GM18508 (cell line): ENCODE results near the gene STK32C.

Source experiments
- ATAC-seq: cut with Tn5 transposase; IDR thresholded peaks from one replicate; pipeline ENCODE4 v1.9.1; 2021; ENCODE audit warnings: moderate number of reproducible peaks; ENCODE audit not compliant: insufficient read depth, unreplicated experiment

The STK32C gene

GRCh38 chr10:132289439-132289838 lies 18.3 kb downstream of the STK32C start:
- no peak for ATAC-seq

GRCh38 chr10:132283604-132284382 lies 24.0 kb downstream of the STK32C start:
- no peak for ATAC-seq

- no peak for ATAC-seq
Measured at GRCh38 chr10:132282667-132283603, 24.8 kb downstream of the STK32C start.

GRCh38 chr10:132281915-132282666 lies 25.7 kb downstream of the STK32C start:
- ATAC-seq = no peak

- no peak for ATAC-seq
Measured at GRCh38 chr10:132280646-132281074, 27.1 kb downstream of the STK32C start.

- no peak for ATAC-seq
Measured at GRCh38 chr10:132279873-132280645, 27.7 kb downstream of the STK32C start.

- no peak for ATAC-seq
Measured at GRCh38 chr10:132277311-132277741, 30.4 kb downstream of the STK32C start.

GRCh38 chr10:132276706-132277105 lies 31.0 kb downstream of the STK32C start:
- no peak for ATAC-seq

GRCh38 chr10:132276179-132276675 lies 31.5 kb downstream of the STK32C start:
- no peak for ATAC-seq

- ATAC-seq = no peak
Measured at GRCh38 chr10:132275426-132276178, 32.1 kb downstream of the STK32C start.

- ATAC-seq = no peak
Measured at GRCh38 chr10:132274986-132275385, 32.8 kb downstream of the STK32C start.

- ATAC-seq = no peak
Measured at GRCh38 chr10:132274581-132274980, 33.2 kb downstream of the STK32C start.

GRCh38 chr10:132273966-132274365 lies 33.8 kb downstream of the STK32C start:
- ATAC-seq = no peak

- ATAC-seq = no peak
Measured at GRCh38 chr10:132273304-132273944, 34.3 kb downstream of the STK32C start.

- no peak for ATAC-seq
Measured at GRCh38 chr10:132272231-132272971, 35.3 kb downstream of the STK32C start.

- no peak for ATAC-seq
Measured at GRCh38 chr10:132271458-132272230, 36.1 kb downstream of the STK32C start.
